HG02623 (cell line): ENCODE results near the gene VAMP2.

Experiments used
- ATAC-seq: cut with Tn5 transposase; IDR thresholded peaks from one replicate; pipeline ENCODE4 v1.9.1; 2021; ENCODE audit warnings: moderate library complexity; ENCODE audit not compliant: unreplicated experiment

The VAMP2 gene

DNA sequence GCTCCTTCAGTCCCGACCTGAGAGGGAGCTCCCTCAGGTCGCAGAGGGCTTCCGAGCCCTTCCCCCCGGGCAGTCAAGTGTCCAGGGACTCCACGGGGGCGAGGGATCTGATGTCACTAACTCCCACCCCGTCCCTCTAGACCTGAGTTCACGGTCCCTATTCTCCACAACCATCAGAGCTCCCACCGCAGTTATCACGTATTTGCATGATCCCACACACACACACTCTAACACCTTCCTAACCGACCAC is 6.8 kb downstream of the VAMP2 start:
- no peak for ATAC-seq

DNA sequence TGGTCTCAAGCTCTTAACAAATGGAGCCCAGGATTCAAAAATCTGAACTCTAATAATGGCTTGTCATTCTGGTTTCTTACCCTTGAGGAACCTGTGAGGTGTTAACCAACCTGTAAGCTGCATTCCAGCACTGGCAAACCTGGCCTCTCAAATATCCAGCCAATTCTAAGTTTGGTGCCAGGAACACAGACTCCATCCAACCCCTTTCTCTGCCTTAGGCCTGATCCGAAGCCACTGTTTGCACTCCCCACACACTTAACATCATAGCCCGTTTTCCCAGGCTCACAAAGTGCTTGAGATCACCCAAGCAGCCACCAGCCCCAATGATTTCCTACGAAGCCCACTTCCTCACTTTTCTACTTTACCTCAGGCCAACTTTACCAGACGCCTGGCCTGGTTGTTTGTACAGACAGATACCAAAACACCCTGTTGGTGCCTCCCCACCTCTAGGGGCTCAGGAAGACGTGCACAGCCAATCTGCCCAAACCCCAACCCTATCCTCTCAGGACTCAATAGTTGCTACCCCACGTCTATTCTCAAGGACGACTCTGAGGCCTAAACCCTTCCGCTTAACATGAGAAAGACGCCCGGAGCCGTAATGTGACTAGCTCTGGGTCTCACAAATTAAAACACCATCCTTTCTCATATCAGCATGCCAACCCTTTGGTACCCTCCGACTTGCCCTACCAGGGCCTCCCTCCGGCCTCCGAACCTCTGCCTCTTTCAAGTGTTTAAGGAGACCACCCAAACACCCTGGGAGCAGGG is 7.3 kb downstream of the VAMP2 start:
- ATAC-seq, result no peak

DNA sequence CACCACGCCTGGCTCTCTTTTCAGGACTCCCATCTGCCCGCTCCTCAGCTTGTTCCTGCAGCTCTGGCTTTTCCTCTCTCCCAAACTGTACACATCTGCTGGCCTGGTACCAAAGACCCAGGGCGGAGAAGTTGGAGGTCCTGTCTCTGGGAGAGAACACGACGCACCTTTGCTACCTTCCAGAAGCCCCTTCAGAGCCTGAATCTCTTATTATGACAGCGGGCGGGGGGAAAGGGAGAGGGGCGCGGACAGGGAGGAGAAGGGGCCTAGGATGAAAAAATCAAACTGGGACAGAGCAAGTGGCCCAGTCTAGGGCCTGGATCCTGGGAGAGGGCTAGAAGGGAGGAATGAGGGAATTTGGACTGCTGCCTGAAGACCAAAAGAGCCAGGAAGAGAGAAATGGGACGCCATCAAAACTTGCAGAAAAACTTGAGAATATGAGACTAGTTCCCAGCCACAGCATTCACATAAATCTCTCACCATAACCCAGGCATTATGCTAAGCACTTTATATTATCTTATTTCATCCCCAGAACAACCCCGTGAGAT is 8.1 kb downstream of the VAMP2 start:
- ATAC-seq, result no peak

DNA sequence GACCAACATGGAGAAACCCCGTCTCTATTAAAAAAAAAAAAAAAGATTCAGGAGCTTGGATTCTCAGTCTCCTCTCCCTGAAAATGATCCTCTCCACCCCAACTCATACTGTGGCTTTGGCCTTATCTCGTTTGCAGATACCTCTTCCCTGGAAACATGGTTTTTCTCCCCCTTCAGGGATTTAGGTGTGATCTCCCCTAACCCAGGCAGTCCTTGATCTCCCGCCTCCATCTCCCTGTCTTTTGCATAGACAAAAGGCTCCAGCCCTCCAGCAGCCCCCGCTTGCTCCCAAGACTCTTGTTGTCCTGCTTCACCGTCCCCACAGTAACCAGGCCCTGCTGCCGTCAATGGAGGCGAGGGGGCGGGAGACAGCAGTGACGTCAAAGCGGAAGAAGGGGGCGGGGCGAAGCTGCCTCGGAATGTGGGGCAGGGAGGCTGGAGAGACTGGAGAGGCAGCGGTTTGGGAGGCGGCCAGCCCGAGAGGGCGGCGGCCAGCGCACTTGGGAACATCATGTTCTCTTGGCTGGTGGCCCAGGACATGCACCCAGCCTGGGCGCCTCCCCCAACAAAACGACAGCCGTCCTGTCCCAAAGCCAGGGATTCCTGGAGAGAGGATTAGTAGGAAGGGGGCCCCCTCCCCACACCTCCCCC is 8.7 kb downstream of the VAMP2 start:
- no peak for ATAC-seq

DNA sequence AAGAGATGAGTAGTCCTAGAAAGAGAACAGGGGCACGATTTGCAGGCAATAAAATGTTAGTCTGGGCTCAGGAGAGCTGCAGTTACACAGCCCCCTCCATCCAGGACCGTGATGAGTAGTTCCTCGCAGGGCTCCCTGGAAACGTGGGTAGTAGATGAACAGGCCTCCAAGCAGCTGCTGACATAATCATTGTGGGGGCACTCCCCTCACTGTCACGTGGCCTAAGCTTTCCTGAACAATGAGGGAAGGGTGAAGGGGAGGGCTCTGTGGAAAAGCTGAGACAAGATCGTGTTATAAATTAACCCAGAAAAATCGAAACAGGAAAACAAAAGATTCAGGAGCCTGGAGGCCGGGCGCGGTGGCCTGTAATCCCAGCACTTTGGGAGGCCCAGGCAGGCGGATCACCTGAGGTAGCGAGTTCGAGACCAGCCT is 9.2 kb downstream of the VAMP2 start:
- ATAC-seq, result no peak

DNA sequence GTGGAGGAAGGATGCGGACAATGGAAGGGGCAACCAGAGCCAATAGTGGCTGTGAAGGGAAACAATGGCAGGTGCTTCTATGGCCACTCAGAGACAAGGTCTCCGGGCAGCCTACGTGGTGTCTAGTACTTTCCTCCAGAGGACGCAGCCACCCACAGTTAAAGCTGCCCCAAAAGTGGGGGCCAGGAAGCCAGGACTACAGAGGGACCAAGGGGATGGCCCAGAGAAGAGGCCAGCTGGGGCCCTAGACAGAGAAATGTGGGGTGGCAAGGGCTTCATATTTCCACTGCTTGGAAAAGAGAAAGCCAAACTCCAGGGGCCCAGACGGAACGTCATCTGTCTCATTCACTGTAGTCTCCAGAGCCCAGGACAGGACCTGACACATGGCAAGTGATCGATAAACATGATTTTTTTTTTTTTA is 9.7 kb downstream of the VAMP2 start:
- ATAC-seq, result no peak

DNA sequence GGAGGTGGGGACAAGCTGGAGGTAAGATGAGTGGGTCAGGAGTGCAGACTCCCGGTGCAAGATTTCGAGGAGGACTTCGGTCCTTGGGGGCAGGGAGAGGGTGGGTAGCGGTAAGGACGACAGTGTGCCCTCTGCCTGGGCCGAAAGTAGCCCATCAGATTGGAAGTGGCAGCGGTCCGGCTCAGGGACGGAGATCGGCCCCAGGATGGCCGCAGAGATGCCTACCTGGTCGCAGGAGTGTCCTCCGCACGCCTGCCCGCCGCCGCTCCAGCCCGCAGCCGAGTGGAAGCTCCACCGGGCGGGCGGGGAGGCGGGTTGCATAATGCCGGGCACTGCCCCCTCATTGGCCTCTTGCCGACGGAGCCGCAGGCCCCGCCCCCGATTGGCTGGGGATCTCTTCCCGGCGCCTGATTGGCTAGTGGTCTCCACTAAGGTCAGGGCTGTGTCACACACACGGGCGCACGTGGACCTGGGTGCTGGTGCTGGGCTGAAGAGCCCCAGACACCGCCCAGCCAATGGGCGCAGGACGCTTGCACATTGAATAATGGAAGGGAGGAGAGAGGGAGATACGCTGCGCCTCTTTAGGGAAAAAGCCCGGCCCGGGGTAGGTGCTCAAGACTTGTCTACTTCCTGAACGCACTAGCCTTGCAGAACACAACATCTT is 10.5 kb downstream of the VAMP2 start, which contains the start of gene PER1:
PER1 (minus strand) TSS at position 293 of the 664 bp plus-strand sequence. CDS start 1,698 bp downstream, outside the sequence.
- no peak for ATAC-seq

DNA sequence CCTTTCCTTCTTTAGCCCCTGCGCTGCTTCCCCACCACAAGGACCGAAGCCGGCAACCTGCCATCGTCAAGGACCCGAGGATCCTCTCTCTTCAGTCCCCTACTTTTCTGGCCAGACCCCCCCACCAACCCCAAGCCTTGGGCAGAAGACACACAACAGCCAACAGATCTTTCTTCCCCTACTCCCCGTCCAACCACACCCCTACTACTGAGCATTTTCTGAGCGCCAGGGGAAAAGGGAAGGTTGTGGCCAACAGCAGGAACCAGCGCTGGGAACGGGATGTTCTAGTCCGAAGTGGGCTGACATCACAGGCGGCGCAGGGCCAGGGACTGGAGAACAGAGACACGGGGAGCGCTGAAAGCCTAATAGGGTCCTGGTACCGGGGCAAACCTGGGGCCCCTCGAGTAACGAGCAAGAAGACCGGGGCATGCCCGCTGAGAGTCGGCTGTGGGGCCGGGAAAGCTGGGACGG is 11.1 kb downstream of the VAMP2 start:
- ATAC-seq, result no peak

DNA sequence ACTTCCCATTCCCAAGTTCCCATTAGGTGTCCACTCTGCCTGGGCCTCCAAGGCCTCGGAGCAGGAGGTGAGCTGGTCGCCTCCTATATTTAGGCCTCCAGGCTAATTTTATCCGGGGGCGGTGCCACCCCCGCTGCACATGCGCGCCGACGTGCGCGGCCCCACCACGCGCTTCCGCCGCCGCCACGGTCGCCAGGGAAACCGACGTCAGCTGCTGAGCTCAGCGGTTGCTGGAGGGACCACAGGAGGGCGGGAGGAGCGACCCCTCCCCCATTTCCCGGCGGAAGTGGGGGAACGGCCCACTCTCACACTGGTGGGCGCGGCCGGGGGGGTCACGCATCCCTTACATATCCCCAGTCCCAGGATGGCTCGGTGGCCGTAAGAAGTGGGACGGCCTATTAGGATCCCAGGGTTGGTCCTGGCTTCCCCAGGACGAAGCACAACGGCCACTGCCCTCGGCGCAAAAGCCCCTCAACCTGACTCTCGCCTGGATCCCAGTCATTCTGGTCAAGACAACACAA is 11.6 kb downstream of the VAMP2 start:
- ATAC-seq, result no peak

DNA sequence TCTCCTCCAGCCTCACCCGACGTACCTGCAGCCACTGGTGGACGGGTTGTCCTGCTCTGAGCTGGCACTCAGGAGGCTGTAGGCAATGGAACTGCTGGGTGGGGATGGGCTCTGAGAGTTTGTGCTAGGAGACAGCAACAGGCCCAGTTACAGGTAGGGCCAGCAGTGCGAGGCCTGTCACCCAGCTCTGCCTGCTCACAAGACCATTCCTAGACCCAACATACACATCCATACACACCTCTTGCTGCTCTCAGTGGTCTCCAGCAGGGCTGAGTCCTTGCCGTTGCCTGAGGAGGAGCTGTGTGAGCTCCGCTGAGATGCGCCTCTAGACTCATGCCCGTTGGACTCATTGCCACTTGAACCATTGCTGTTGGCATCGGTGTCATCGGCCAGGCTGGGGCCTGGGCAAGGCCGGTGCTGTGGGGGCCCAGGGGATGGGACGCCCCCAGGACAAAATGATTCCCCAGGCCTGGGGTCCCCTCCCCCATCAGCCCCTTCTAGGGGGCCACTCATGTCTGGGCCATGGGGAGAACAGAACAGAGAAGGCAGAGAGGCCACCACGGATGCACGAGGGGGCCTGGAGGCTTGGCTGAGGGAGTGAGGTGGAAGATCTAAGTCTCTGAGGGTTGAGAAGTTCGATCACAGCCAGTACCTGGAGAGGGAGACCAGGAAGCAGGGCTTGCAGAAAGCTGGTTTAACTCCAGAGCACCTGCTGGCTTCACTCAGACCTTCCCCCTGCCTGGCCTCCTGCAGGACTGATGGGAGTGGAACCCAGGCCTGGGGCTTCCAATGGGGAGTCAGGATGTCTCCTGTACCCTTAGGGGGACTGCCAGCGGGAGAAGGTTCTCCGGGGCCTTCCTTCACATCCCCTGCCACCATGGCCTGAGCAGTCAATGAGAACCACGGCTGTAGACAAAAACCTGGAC is 12.3 kb downstream of the VAMP2 start:
- ATAC-seq, result no peak

DNA sequence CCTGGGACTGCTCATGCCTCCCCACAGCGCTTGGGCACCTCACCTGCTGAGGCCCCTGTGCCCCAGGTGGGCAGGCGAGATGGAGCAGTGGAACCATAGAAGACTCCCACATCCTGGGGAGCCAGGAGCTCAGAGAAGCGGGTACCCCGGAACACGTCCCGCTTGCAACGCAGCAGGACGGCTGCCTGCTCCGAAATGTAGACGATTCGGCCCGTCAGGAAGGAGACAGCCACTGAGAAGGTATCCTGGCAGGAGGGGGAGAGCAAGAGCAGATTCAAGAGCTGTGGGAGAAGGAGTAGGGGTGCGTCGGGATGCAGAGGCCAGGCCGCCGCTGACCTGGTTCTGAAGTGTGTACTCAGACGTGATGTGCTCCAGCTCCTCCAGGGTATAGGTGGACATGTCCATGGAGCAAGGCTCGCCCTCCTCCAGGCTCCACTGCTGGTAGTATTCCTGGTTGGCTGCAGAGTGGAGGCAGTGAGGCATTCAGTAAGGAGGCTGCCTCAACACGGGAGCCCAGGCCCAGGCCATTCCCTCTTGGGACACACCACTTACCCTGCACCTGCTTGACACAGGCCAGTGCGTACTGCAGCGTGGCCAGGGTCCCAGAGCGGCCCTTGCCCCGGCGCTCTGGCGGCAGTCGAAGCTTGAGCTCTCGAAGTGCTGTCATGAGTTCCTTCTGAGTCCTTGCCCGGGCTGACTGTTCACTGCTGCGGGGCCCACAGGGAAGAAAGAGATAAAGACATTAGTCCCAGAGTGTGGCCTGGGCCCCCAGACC is 13.1 kb downstream of the VAMP2 start:
- ATAC-seq, result no peak

DNA sequence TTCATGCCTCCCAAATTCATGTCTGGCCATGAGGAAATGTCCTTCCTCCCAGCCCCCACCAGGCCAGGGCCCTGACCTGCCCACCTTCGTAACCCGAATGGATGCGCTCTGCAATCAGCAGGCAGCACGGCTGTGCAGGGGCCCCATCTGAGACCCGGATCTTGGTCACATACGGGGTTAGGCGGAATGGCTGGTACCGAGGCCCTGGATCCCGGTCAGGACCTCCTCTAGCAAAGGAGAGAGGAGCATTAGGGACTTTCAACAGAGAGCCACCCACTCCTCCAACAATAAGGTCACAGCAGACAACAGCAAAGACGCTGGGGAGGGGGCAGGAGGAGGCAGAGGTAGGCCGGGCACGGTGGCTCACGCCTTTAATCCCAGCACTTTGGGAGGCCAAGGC is 14.2 kb downstream of the VAMP2 start:
- no peak for ATAC-seq

DNA sequence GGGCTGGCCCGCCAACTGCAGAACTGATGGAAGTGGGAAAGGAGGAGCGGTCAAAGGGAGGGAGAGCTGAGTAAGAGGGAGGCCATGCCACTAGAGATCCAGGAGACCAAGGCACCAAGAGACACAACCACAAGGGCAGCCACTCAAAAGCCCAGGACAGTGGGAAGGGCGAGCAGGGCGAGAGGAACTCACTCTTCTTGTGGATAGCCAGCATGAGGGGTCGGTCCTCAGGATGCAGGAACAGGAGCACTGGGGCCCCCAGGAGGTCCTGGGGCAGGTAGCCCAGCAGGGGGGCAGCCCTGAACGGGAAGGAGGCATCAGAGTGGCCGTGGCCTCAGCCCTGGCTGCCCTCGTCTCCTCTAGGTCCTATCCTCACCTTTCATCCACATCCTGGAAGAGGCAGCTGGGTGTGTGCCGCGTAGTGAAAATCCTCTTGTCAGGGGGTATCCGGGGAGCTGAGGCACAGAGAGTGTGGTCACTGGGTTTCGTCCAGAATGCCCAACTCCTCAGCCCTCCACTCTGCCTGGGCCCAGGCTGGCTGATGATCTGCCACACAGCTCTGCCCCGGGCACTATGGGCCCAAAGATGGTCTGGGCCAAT is 14.8 kb downstream of the VAMP2 start:
- no peak for ATAC-seq

DNA sequence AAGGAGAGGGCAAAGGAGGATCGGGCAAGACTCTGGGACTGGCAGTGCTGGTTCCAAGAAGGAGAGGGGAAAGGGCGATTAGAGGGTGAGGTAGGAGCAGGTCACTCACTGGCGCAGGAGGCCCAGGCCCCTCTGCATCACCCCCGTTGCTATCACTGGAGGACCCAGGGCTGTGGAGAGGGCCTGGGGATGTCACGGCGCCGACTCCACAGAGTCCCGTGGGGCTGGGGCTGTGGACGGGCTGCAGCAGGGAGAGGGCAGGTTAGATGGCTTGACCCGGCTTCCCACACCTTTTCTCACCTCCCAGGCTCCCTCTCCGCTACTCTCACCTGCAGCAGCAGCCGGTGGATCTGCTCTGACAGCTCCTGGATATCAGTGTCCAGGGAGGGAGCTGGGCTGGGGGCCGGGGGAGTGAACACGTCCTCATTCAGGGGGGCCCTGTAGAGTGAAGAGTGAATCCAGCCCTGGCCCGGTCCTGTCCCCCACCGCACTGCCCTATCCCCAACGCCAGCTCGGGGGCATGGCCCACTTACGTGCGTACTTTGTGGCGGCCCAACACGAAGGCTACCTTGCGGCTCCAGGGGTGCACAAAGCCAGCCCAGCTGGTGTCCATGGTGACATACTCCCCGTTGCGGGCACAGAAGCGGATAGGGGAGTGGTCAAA is 15.5 kb downstream of the VAMP2 start:
- no peak for ATAC-seq

DNA sequence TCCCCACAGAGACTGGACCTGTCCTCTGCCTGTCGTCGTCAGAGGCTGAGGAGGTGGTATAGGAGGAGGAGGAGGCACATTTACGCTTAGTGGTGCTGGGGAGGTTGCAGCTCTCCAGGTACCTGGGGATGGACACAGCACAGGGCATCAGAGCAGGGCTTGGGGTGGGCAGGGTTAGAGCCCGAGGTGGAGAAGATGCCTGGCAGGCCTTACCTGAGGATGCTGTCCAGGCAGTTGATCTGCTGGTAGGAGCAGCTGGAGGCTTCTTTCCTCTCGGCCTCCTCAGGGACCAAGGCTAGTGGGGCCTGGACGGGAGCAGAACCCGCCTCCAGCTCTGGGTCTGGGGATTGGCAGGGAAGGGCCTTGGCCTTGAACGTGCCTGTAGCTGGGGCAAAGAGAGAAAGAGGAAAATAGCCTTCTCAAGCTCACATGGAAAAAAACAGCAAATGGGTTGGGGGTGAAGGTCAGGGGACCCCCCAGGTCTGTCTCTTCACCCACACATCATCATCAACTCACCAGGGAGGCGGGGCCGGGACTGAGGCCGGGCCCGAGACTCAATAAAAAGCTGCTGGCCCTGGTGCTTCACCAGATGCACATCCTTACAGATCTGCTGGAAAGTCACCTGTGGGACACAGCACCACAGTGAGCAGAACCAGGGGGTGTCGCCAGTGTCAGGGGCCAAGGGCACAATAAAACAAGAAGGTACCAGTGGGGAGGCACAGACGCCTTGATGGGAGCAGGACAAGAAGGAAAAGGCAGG is 16.2 kb downstream of the VAMP2 start:
- no peak for ATAC-seq

DNA sequence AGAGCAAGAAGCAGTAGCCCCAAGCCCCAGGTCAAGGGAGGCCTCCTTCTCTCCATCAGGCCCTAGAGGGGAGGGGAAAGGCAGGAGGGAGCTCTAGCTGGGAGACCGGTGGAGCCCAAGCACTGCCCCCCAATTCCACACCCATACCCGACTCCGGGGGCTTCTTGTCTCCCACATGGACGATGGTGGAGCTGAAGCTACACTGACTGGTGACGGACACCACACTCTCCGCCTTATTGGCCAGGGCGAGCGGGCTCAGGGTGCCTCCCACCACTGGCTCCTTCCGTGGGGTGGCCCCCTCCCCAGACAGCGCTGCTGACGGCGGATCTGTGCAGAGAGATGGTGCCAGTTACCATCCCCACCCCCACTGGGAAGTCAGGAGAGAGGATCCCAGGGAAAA is 16.9 kb downstream of the VAMP2 start:
- no peak for ATAC-seq

DNA sequence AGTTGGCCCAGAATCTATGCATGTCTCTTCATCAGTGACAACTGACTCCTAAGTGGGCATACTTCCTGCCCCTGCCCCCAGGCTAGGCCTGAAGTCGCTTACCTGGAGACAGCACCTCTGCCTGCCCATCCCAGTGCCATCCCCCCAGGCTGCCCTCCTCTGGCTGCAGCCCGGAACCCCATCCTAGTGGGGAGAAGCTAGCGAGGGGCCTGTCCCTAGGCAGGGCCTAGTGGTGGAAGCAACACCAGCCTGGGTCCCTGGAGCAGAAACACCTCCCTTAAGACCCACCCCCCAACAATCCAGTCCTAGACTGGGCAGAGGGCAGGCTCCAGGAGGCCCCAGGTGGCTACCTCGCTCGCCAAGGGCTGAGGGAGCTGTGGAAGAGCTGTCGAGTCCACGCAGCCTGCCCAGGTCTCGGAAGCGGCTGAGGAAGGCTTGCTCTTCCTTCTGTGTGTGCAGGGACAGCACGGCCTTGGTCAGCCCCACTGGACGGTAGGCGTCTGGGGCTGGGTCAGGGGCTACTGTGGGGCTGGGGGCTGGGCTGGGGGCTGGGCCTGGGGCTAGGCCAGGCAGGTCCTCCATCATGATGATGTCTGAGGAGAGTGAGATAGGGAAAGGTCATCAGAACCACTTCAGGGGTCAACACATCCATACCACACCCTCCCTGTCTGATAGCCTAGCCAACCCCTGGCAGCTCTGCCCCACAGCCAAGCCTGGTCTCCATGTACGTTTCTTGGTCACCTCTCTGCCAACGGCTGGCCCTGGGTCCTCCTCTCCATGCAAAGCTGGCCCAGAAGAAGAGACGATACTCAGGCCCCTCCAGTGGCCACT is 18.1 kb downstream of the VAMP2 start:
- ATAC-seq, result no peak
